ENCODE data around the gene KCNJ10.
A peak's percentile ranks its signal among the peaks of the same experiment; 100 is the strongest.

KCNJ10 gene

GRCh38 chr1:160098852-160099561 is 29.0 kb upstream of the KCNJ10 start:
- DNase-seq (ENCODE audit: low read depth), result peak; percentile 97

GRCh38 chr1:160097911-160098851 is 28.2 kb upstream of the KCNJ10 start, which contains the start of gene IGSF8:
TSS of gene IGSF8 (minus strand) at chr1:160098619. CDS start at chr1:160098472, 147 bp downstream.
- DNase-seq (ENCODE audit: low read depth), result peak; percentile 85

GRCh38 chr1:160097151-160097910 is 27.4 kb upstream of the KCNJ10 start:
- DNase-seq (ENCODE audit: low read depth), result no peak

DNA sequence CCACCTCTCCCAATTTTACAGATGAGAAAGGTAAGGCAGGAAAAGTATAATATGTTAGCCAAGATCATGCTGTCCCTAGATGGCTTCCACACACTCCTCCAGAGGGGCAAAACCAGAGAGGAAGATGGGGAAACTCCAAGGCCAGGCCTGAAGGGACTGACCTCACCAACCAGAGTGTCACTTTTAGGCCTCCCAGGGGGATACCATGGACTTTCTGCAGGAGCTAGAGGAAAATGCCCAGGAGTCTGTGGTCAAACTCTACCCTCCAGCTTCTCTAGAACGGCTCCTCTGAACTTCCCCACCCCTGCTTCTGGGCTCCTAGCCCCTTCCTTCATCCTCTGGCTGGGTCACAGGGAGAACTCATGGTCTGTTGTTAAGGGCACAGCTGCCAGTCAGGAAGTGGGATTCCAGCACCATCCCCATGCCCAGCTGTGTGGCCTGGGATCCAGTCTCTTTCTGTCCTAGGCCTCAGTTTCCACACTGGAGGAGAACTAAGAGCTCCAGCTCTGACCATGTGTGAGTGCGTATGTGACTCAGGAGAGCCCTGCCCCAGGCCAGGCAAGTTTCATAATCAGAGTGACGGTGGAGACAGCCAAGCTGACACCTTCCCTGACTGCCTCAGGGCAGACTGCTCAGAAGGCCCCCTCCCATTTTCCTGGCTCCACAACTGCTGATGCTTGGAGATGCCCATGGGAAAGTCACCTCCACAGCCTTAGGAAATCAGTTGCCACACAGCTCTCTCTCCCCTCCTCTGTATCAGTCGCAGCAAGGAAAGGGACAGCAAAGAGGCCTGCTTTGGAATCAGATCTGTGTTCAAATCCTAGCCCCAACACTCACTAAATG is 26.5 kb upstream of the KCNJ10 start:
- no peak for DNase-seq (ENCODE audit: low read depth)

DNA sequence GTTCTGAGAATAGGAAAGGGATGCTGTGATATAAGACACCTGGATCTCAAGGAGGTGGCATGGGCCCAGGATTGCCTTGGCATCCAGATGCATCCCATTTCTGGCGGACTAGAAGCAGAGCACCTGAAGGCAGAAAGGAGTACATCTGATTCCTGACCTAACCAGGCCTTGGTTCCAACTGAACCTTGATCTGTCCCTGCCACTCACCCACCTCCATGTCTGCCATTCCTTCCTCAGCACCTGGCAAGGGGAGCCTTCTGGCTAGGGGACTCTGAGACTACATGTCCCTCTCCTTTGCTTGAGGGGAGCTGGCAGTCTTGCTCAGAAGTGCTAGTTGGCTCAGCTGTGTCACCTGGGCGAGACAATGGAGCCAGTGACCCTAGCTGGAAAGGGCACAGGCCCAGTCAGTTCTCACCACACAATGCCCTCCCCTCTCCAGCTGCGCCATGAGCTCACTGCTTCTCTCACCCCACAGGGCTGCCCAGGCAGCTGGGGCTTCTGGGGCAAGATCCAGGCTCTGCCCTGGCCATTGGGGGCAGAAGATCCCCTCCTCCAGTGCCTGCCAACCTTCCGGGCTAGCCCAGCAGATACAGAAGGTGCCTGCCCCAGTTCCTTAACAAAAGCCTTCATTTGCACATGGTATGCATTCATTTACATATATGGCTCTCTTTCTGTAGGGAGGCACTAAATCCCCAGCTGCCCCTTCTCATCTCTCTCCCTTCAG is 25.6 kb upstream of the KCNJ10 start:
- no peak for DNase-seq (ENCODE audit: low read depth)

- no peak for DNase-seq (ENCODE audit: low read depth)
These were observed 24.8 kb upstream of the KCNJ10 start for GRCh38 chr1:160094806-160095205.

GRCh38 chr1:160094291-160094625 is 24.3 kb upstream of the KCNJ10 start:
- no peak for DNase-seq (ENCODE audit: low read depth)

DNA sequence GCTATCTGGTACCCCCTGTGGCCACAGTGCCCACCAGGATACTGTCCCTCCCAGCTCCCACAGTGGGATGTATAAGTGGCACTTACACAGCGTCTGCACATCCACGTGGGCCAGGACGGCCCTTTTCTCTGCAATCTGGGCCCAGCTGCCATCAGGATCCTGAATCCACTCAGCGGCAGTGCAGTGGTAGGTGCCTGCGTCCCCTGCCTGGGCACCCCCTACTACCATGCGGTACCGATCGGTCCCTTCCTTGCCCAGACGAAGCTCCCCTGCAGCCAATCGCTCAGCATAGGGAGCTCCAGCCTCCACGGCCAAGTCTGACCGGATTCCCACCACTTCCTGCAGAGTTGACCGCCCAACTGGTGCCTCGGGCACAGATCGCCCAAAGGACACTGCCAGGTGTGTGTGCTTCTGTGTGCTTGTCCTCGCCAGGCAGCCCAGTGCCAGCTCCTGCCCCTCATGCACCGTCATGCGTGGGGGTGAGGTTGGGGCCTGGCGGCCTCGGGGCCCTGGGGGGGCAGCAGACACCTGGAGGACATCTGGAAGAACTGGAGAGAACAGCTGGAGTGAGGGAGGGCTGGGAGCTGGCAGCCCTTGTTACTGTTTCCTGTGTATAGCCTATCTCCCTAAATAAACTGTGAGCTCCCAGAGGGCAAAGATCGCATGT is 23.8 kb upstream of the KCNJ10 start:
- DNase-seq (ENCODE audit: low read depth), result no peak

DNA sequence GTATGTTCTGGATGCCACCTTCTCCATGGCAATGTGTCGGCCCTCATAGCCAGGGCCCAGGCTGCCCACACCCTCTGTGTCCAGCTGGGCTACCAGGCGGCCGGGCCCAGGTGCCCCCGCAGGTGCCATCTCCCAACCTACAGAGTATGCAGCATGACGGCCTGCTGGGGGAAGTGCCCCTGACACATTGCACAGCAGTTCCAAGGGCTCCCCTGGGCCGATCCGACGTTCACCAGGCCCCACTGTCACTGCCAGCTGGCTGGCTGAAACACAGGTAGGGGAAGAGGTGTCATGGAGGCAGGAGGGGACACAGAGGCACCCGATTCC is 23.1 kb upstream of the KCNJ10 start:
- no peak for DNase-seq (ENCODE audit: low read depth)

- DNase-seq (ENCODE audit: low read depth), result no peak
These were observed 22.6 kb upstream of the KCNJ10 start for GRCh38 chr1:160092366-160093068.

DNA sequence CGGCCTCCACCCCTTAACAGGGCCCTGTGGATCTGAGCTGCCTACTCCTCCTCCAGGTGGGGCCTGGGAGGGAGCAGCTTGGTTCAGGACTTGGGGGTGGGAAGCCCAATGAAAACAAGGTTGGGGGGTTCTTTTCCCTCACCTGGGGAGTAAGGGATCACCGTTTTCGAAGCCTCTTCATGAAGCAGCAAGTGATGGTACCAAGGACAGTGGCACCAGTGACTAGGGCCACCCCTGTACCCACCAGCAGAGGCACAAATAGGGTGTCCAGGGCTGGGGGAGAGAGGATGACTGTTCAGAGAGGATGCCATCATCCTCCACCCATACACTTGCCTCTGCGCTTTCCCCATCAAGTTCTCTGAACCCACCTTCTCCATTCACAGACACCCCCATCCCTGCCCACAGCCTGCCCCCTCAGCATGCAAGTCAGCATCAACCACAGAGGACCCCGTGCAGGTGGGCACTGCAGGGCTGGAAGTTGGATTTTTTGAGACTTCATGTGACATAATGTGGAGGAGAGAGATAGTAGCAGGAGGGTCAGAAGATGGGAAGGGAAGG is 21.8 kb upstream of the KCNJ10 start:
- no peak for DNase-seq (ENCODE audit: low read depth)

- no peak for DNase-seq (ENCODE audit: low read depth)
These were observed 20.8 kb upstream of the KCNJ10 start for GRCh38 chr1:160090760-160091159.

GRCh38 chr1:160089883-160090282 is 19.9 kb upstream of the KCNJ10 start:
- DNase-seq (ENCODE audit: low read depth), result no peak

GRCh38 chr1:160087118-160087662 is 17.2 kb upstream of the KCNJ10 start:
- DNase-seq (ENCODE audit: low read depth), result no peak

- DNase-seq (ENCODE audit: low read depth), result no peak
These were observed 16.5 kb upstream of the KCNJ10 start for GRCh38 chr1:160086456-160086892.

GRCh38 chr1:160085686-160086455 is 15.9 kb upstream of the KCNJ10 start:
- DNase-seq (ENCODE audit: low read depth), result peak; percentile 72

GRCh38 chr1:160084771-160085321 is 14.9 kb upstream of the KCNJ10 start:
- no peak for DNase-seq (ENCODE audit: low read depth)
